HG03025 (cell line): ENCODE results near the gene ZNF205.

ENCODE experiments used
- ATAC-seq: cut with Tn5 transposase; IDR thresholded peaks from one replicate; pipeline ENCODE4 v1.9.1; 2021; ENCODE audit warnings: mild to moderate bottlenecking, moderate library complexity; ENCODE audit not compliant: unreplicated experiment, low FRiP score

Gene ZNF205

GRCh38 chr16:3084491-3084890, 27.9 kb upstream of the ZNF205 start:
- no peak for ATAC-seq

GRCh38 chr16:3084969-3085670, 27.3 kb upstream of the ZNF205 start:
- no peak for ATAC-seq

- no peak for ATAC-seq
Measured at GRCh38 chr16:3085868-3086595, 26.4 kb upstream of the ZNF205 start.

GRCh38 chr16:3086596-3087242, 25.7 kb upstream of the ZNF205 start:
- no peak for ATAC-seq

GRCh38 chr16:3087243-3088235, 24.8 kb upstream of the ZNF205 start:
- ATAC-seq, result no peak

GRCh38 chr16:3088450-3088849, 23.9 kb upstream of the ZNF205 start:
- ATAC-seq, result no peak

- ATAC-seq, result no peak
Measured at GRCh38 chr16:3088925-3089716, 23.3 kb upstream of the ZNF205 start.

- ATAC-seq, result no peak
Measured at GRCh38 chr16:3089717-3090592, 22.4 kb upstream of the ZNF205 start.

GRCh38 chr16:3091551-3091950, 20.8 kb upstream of the ZNF205 start:
- no peak for ATAC-seq

- ATAC-seq, result no peak
Measured at GRCh38 chr16:3092501-3092941, 19.9 kb upstream of the ZNF205 start.

GRCh38 chr16:3094289-3095027, 17.9 kb upstream of the ZNF205 start:
- no peak for ATAC-seq

GRCh38 chr16:3095869-3096268, 16.5 kb upstream of the ZNF205 start:
- ATAC-seq, result no peak

GRCh38 chr16:3096362-3096761, 16.0 kb upstream of the ZNF205 start:
- ATAC-seq, result no peak

- no peak for ATAC-seq
Measured at GRCh38 chr16:3097266-3097665, 15.1 kb upstream of the ZNF205 start.

- ATAC-seq, result no peak
Measured at GRCh38 chr16:3098459-3099394, 13.7 kb upstream of the ZNF205 start, which contains the start of gene ZSCAN10. Gene ZSCAN10, minus strand, starts transcription at chr16:3099294. Its CDS starts 6,357 bp downstream, at chr16:3092937.

- no peak for ATAC-seq
Measured at GRCh38 chr16:3099395-3099731, 13.0 kb upstream of the ZNF205 start.
